H1 (cell line): ENCODE data around the gene ZKSCAN1. TPM values are rescaled to one million over a fixed set of nuclear protein-coding genes. Genes with fewer than 3 reads are reported as not detected.
A peak's percentile ranks its signal among the peaks of the same experiment; 100 is the strongest.

Source experiments
- CBX8 ChIP-seq: fragments of 300-800, 300-1000 bp; sonication (generic); IDR thresholded peaks from 2 replicates; pipeline ENCODE4 v1.7.1; 2016; ENCODE audit warnings: low read depth, low read length, borderline replicate concordance
- EP300 ChIP-seq, 2 experiments: IDR thresholded peaks; 1 replicate in 1 of 2; 2 replicates in 1 of 2; pipeline ENCODE4 v1.6.1; 2011 to 2012; ENCODE audit warnings: low read depth in 2 of 2, low read length in 2 of 2, mild to moderate bottlenecking in 2 of 2, borderline replicate concordance in 1 of 2, inconsistent platforms in 1 of 2, moderate library complexity in 1 of 2
- FOSL1 ChIP-seq: IDR thresholded peaks from 2 replicates; pipeline ENCODE4 v1.6.1; 2011; ENCODE audit warnings: mild to moderate bottlenecking, low read depth, low read length, moderate library complexity; ENCODE audit not compliant: insufficient read depth
- HDAC2 ChIP-seq, 2 experiments: fragments of 300-600 bp in 1 of 2; sonication (generic) in 1 of 2; IDR thresholded peaks; 2 replicates each; pipeline ENCODE4 v1.6.1; 2011 to 2012; ENCODE audit warnings: low read depth in 2 of 2, low read length in 2 of 2, mild to moderate bottlenecking in 2 of 2, moderate library complexity in 2 of 2, borderline replicate concordance in 1 of 2, inconsistent platforms in 1 of 2
- HDAC6 ChIP-seq: IDR thresholded peaks from one replicate; pipeline ENCODE4 v1.7.1; 2012; ENCODE audit warnings: low read depth, mild to moderate bottlenecking, inconsistent platforms, low read length, moderate library complexity
- KDM4A ChIP-seq: IDR thresholded peaks from one replicate; pipeline ENCODE4 v1.7.1; 2012; ENCODE audit warnings: low read depth, mild to moderate bottlenecking, moderate library complexity, low read length, inconsistent platforms; ENCODE audit not compliant: severe bottlenecking
- MAFK ChIP-seq: IDR thresholded peaks from 2 replicates; pipeline ENCODE4 v1.6.1; 2012; ENCODE audit warnings: low read depth, mild to moderate bottlenecking, improper control_type of control experiment, low read length
- POLR2AphosphoS5 ChIP-seq: IDR thresholded peaks from 2 replicates; pipeline ENCODE4 v1.6.1; 2011; ENCODE audit warnings: low read depth, low read length
- SRF ChIP-seq: IDR thresholded peaks from 2 replicates; pipeline ENCODE4 v1.6.1; 2011; ENCODE audit warnings: mild to moderate bottlenecking, low read depth, low read length, moderate library complexity
- TAF1 ChIP-seq: IDR thresholded peaks from 2 replicates; pipeline ENCODE4 v1.6.1; 2011; ENCODE audit warnings: mild to moderate bottlenecking, low read depth, low read length
- polyA plus RNA-seq, 7 experiments: library from polyadenylated mRNA; depleted of rRNA in 3 of 7; stranded (reverse) in 5 of 7; unstranded in 2 of 7; fragments of >200 nt in 5 of 7; fragments of 200-250 nt in 2 of 7; gene quantifications; 1 replicate in 5 of 7; 2 replicates in 1 of 7; 4 replicates in 1 of 7; pipeline versions ENCODE4 v1.2.1 to v1.2.3, GENCODE V29; 2011 to 2013; ENCODE audit warnings: missing spikeins in 2 of 7, mixed read lengths in 2 of 7
- total RNA-seq: library from RNA; stranded (reverse); fragmentation: NEBNext Ultra II Directional; extraction: Animal tissue kit (Norgen Biotek cat#: 25700); gene quantifications from 2 replicates; pipeline ENCODE4 v1.2.1, GENCODE V29; 2021
- TF ChIP-seq, protein P1 (sequence below): IDR thresholded peaks from 2 replicates; pipeline ENCODE4 v1.6.1; 2012; ENCODE audit warnings: inconsistent platforms

Gene ZKSCAN1
- total and polyA plus RNA-seq, 2 of the 8 experiments (the other 6 are each of a cell fraction or from before 2014, with no cell fraction given): 8.2 to 40.6 TPM

DNA sequence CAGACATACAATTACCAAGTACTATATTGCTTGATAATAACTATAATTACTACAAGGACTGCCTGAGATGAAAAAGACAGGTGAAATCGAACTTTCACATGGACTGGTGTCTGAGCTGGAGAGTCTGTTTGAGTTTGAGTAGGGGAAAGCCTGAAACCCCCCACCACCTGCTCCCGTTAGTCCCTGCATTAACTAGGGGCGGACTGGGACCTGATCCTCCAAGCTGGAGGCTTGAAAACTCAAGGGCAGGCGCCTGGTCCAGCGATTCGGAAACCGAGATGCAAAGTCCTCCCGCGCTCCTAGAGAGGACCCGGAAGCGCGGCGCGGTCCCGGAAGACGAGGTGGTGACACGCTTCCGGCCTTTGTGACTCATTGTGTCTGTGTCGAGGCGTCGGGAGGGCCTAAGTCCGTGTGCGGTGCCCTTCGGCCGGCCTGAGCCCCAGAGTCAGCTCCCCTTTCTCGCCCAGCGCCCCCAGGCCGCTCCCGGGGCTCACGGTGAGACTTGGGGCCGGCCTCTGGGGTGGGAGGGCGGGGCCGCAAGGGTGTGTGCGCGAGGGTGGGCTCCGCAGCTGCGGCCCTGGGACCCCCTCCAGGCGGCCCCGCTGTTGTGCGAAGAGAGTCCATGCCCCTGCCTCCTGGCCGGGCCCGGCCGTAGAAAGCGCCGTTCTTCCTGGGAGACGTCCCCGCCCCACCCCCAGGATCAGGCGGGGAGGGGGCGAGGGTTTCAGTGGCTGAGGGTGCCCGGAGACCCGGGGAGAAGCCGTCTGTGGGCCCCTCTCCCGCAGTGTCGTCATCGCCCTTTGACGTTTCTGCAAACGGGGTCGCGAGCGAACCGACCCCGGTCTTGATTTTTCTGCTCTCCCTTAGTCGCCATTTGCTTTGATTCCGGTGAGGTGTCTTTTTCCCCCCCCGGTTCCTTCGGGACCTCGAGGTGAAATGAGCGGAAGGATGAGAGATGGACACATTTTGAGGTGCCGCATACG is at the start of gene ZKSCAN1 (continued):
- TF ChIP-seq HDAC2 (IDR thresholded peaks at IDR 0.05; ENCODE audit: borderline replicate concordance in 1 of 2, low read depth in 2 of 2, low read length in 2 of 2): 0 out of 4 replicates have a peak, but pooled peaks have one; percentile 4 to 34
- no peak for TF ChIP-seq MAFK
- peak; percentile 99 for TF ChIP-seq TAF1
- TF ChIP-seq KDM4A: peak; percentile 17
- TF ChIP-seq HDAC6: no peak
- TF ChIP-seq EP300 (IDR thresholded peaks at IDR 0.05; ENCODE audit: borderline replicate concordance in 1 of 2, low read depth in 2 of 2, low read length in 2 of 2): 0 out of 3 replicates have a peak, but pooled peaks of 1 of the 2 experiments have one; percentile 49
- peak; percentile 98 for TF ChIP-seq POLR2AphosphoS5
- no peak for TF ChIP-seq CBX8
- TF ChIP-seq FOSL1: no peak
- TF ChIP-seq SRF: 0 out of 2 replicates have a peak, but pooled peaks have one; percentile 18
- TF ChIP-seq, protein P1, sequence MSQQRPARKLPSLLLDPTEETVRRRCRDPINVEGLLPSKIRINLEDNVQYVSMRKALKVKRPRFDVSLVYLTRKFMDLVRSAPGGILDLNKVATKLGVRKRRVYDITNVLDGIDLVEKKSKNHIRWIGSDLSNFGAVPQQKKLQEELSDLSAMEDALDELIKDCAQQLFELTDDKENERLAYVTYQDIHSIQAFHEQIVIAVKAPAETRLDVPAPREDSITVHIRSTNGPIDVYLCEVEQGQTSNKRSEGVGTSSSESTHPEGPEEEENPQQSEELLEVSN: no peak
